ENCODE data around the gene RHBG.

Gene RHBG

DNA sequence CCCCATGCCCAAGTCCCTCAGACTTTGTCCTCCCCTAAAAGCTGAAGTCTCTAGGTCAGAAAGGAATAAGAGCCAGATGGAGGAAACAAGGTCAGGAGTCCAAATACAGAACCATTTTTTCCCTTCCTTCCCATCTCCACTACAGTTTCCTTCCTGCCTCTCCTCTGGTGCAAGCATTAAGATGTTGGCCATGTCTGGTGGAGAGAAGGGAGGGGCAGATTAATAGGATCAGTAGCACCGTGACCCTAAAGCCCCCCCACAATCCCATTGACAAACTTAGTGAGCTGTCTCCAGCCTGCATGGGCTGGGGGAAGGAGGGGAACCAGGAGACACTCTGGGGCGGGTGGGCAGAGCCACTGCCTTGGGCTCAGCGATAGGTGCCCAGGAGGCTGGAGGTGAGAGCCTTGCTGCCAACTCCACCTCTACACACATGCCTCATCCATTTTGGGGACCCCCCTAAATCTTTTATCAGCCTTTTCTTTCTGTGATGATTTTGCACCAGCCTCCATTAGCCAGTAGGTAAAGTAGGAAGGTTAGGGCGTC lies 59.8 kb downstream of the RHBG start:
- DNase-seq, result no peak

DNA sequence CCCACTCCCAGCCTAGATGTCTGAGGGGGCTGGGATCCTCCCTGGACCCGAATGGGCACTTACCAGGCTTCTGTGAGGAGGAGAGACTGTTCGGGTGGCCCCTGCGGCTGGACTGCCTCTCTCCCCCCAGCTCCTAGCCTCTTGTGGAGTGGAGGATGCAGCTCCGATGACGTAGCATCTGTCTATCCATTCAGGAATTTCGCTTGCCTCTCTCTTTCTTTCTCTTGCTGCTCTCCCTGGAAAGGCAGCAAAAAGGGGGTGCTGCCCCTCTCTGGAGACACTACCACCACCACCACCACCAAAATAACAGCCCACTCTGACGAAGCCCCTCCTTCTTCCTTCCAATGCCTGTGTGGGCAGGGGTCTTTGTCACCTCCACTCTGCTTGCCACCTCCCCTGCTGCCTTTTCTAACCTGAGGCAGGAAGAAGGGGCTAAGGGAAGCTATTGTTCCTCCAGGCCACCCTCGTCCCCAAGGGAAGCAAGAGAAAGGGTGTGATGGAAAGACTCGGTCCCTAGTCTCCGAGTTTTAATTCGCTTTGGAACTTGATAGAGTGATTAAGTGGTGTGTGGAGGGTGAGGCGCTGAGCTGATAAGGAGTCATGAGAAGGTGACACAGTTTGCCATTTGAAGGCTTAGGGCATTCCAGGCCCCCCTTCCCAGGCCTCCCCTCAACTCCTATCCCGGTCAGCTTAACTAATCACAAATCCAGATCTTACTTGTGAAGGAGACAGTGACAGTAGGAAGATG lies 60.5 kb downstream of the RHBG start:
- DNase-seq, result no peak

DNA sequence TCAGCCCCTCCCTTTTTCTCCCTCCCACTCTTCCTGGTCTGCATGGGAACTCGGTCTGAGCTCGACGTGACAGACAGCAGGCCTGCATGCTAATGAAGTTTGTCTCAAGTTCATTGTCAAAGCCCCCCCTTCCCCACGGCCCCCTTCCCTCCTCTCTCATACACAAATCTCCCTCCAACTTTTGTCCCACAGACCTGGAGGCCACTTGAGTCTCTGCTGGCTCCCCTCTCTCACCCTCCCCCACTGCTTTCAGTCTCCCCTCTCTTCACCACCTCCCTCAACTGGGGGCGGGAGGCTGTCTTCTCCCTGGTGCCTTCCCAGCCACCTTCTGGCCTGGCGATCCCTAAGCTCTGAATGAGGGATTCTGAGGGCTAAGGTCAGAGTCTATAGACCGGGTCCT lies 61.3 kb downstream of the RHBG start:
- DNase-seq, result no peak

DNA sequence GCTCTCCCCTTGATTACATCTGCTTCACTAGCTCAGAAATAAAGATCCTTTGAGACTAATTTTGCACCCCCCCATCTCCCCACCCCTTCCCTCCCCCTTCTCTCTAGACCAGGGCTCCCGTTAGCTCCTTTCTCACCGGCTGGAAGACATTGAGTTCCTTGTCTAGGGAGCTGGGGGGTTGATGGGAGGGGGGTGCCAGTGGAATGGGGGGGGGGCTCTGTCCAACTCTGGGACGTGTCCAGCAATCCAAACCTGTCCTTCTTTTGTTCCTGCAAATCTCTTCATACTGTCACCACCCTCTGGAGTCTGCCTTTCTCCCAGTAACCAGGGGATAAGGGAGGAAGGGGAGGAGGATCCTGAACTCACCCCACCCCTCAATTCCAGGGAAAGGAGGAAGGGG lies 61.9 kb downstream of the RHBG start:
- DNase-seq, result no peak

DNA sequence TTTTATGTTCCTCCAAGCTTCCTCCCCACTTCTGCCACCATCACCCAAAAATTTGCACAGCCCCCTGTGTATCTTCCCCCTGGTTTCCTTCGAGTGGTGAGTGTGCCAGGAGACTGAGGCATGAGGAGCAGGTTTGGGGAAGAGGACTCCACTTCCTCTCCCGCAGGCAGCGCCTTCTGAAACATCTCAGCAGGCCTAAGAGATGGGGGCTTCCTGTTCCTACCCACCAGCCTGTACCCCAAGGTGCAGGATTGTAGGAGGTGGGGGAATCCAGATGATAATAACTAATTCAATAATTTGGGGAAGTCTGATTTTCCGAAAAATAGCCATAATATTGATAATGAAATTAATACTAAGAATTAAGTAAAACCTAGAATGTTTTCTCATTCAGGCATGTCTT lies 62.4 kb downstream of the RHBG start:
- DNase-seq, result no peak

DNA sequence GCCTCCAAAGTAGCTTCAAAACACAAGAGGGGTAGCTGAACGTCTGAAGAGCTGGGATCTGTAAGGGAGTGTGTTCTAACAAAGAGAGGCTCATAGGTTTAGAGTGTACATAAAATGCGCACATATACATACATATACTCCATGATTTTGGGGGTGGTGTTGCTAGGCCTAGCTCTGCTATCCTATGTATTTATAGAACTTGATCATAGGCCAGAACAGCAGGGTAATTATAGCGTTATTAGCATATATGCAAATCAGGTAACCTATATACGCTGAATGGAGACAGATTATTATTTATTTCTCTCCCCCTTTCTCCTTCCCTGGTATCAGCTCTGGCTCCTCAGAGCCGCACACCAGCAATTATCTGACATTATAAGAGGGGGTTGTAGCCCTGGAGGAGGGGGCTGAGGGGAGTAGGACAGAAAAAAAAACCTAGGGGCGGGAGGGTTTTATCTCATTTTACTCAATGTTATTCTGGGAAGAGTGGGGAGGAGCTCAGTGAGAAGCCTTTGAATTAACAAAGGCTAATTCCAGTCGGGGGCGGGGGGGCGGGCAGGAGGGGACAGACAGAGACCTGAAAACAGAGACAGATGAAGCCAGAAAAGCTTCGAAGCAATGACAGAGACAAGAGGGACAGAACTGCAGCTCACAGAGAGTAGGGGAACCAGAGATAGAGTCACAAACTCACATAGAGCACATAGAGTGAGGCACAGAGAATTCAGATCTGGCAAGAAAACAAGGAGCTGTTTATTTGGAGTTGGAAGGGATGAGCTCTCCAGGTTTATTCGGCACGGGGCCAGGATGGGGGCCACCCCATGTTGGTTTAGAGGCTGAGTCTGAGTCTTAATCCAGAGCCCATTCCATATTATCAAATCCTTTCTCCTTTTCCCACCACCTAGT lies 63.0 kb downstream of the RHBG start:
- no peak for DNase-seq

DNA sequence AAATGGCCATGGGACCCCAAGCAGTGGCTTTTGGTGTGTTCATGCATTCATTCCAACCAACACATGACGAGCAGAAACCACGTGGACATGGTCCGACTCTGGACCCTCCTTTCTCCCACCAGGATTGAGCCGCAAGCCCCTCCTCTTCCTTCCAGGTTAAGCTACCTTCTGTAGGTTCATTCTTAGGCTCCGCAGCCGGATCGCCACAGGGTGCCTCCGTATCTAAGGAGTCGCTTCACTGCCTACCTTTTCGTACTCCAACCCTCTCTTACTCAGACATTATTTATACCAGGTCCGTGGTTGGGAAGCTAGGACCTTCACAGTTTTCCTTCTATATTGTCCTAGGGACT lies 63.6 kb downstream of the RHBG start:
- DNase-seq, result no peak

DNA sequence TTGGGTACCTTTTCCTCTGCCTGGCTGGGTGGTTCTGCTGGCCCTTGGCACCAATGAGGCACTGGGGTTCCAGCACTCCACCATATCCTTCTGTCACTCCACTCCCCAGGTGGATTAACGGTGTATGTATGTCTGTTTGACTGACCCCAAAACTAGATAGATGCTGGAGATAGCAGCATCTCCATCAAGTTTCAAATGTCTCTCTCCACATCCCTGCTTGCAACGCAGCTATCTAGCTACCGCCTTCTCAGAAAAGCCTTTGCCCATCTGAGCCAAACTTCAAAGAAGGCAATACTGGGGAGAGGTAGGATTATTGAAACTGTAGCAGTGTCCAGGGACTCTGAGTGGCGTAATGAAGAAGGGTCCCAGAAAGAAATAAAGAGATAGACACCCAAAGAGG lies 64.0 kb downstream of the RHBG start:
- DNase-seq, result no peak

DNA sequence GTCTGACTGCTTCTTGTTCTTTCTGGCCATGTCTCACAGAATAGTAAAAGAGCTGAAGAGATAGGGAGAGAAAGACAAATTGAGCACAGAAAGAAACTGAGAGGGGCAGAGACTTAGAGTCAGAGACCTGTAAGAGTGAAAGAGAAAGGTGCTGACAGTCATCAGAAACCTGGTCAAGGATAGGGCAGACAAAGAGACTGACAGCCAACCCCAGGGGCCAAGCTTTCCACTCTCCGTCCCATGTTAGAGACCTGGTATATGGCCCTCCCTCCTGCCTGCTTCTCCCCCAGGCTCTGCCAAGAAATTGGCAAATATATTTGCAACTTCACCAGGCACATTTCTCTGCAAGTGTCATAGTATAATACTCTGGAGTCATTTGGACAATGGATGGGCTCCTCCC lies 64.6 kb downstream of the RHBG start:
- no peak for DNase-seq
